CD4-positive, alpha-beta T cell treated with Interferon gamma for 1 hour (primary cell): ENCODE results near the gene SELENOM.

Experiments
- DNase-seq: peaks from one replicate; pipeline ENCODE4 v3.0.0-alpha.2; 2020

SELENOM gene, protein sequence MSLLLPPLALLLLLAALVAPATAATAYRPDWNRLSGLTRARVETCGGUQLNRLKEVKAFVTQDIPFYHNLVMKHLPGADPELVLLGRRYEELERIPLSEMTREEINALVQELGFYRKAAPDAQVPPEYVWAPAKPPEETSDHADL

DNA sequence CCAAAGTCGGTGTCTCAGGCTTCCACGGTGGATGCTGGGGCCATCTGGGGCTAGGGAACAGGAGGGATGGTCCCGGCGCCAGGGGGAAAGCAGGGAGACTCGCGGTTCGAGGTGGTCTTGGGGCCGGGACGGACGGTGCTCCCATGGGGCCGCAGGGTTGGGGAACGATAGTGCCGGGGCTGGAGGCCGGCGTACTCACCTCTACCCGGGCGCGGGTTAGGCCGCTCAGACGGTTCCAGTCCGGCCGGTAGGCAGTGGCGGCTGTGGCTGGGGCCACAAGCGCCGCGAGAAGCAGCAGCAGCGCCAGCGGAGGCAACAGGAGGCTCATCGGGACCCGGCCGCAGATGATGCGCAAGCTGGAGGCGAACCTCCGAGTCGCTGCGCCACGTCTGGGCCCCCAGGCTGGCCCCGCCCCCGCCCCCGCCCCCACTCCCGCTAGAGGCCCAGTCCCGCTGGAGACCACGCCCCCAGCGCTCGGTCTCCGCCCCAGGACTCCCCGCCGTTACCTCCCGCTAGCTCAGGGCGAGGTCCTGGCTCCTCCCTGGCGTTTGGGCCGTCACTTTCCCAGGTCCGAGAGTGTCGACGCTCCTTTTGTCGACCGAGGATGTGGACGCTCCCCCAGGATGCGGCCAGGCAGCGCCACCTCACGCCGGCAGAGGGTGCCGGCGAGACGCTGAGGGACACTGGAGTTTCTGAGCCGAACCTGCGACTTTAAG lies at the start of gene SELENOM:
Gene SELENOM, minus strand, starts transcription at position 391 of the 716 bp plus-strand sequence. Its CDS starts 63 bp downstream, at position 328.
- DNase-seq, result peak; percentile 90

DNA sequence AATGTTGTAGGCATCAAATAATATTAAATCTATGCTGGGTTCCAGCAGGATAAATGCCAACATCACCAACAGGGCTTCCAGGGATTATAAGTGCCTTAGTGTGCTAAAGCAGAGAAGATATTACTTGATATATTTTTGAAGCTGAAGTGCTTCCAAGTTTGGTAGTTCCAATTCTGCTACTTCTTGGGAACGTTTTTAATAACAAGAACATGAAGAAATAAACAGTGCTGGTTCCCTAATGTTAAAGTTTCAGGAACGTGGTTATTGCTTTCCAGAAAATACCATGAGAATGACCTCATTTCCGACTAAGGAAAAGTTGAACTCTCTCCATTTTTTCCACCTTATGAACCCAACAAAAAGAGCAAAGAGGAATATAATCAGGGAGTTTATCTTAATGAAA lies 48.1 kb upstream of the SELENOM start:
- no peak for DNase-seq

DNA sequence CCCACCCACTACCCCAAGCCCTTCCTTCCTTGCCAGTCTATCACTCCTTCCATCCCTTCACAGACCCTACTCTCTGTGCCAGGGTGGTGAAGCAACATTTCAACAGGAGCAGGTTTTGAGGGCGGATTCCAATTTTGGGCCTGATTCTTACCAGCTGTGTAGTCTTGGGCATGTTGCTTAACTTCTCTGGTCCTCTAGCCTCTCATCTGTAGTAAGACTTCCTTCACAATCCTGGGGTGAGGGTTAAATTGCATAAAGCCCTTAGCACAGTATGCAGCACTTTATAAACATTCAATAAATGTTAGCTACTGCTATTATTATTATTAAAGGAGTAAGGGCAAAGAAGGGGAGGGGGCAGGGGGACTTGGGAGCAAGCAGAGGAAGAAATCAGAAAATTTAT lies 47.6 kb upstream of the SELENOM start:
- no peak for DNase-seq

DNA sequence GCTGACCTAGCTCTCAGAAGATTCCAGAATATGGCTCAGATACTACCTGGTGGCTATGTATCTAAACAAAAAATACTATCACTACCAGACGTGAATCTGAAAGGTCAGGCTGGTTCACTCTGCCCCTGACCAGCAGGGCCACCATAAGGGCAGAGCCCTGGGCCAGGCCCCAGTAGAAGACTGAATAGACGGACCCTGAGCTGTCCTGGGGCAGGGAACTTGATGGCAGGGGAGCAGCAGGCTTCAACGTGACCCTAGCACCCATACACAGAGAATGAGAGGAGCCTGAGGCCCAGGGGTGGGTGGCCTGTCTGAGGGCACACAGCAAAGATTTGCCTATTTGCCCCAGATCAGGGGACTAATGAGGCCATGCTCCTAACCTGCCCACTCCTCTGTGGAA lies 46.0 kb upstream of the SELENOM start:
- no peak for DNase-seq

DNA sequence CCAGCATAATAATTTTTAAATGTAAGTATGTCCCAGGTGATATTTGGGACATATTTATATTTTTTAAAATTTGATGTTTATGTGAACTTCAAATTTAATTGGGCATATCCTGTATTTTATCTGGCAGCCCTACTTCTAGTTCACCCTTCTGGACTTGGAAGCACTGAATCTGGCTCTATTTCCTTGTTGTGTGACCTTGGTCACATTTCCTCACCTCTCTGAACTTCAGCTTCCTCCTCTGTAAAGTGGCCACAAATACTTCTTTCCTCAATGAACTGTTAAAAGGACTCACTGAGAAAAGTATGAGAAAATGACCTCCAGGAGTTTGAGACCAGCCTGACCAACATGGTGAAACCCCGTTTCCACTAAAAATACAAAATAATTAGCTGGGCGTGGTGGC lies 44.5 kb upstream of the SELENOM start:
- DNase-seq, result no peak

DNA sequence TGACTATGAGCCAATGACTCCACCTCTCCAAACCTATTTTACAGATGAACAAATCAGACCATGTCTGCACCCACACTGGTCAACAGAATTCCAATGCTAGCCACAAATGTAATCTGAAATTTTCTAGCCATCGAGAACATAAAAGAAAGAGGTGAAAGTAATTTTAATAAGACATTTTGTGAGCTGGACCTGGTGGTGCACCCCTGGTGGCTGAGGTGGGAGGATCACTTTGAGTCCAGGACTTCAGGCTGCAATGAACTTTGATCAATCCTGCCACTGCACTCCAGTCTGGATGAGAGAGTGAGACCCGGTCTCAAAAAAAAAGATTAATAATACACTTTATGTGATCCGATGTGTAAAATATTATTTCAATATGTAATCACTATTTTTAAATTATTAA lies 43.2 kb upstream of the SELENOM start:
- no peak for DNase-seq

DNA sequence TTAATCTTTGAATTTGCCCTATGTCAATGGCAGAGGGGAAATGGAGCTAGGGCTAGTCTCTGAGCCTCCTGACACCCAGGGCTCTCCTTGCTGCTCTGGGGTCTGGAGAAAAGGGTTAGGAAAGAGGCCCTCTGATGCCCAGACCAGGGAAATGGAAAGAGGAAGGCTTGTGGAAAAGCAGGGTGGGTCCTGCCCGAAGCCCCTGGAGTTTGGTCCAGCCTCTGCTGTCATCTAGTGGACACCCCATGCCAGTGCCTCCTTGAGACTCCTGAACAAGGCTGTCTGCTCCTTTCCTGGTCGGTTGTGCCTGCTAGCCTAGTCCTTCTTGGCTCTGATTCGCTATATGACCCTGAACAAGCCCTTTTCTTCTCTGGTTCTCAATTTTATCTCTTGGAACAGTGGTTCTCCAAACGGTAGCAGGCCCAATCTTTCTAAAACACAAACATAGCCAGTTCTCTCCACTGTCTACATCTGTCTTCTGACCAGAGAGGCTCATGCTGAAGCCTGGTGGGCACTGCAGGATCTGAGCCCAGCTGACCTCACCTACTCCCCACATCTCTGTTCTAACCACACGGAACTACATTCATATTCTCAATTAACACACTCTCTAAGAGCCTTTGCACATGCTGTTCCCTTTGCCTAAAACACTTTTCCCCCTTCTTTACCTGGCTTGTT lies 41.7 kb upstream of the SELENOM start:
- DNase-seq, result peak; percentile 23

DNA sequence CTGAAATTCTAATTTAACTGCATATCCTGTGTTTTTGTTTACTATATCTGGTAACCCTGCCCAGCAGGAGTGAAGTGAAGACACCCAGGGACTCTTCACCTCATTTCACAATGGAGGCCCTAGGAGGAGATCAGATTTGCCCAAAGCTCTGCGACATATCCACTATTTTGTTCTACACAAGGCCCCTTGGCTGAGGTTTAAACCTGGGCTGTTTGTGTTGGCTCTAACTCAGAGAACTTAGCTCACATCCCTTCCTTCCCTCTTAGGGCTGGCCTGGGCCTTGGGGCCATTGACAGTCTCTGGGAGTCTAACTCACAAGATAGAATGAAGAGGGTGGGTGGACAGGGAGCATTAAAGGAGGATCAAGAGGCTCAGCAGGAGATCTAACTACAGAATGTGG lies 41.1 kb upstream of the SELENOM start:
- no peak for DNase-seq

DNA sequence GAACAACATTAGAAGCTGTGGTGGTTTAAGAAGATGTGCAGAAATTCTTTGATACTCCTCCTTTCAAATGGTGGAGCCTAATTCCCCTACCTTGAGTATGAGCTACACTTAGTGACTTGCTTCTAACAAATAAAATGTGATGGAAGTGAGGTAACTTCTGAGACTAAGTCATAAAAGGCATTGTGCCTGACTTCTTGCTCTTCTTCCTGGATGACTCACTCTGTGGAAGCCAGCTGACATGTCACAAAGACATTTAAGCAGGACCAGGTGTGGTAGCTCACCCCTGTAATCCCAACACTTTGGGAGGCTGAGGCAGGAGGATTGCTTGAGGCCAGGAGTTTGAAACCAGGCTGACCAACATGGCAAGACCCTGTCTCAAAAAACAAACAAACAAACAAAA lies 36.9 kb upstream of the SELENOM start:
- DNase-seq, result no peak

DNA sequence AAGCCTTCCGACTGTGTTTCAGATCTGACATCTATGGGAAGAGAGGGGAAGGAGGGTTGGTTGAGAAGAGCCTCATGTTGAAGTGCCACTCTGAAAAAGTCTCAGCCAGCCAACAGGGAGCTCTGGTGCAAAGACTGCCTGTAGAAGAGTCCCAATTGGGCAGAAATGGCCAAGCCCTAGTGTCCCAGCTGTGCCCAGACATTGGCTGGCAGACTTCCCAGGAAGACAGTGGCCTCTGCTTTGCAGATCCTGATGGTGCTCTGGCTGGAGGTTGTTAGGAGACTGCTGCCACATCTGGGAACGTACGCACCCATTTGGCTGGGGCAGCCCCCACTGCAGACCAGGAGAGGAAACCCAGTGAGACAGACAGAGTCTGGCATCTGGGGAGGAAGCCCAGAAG lies 36.2 kb upstream of the SELENOM start:
- DNase-seq, result no peak

DNA sequence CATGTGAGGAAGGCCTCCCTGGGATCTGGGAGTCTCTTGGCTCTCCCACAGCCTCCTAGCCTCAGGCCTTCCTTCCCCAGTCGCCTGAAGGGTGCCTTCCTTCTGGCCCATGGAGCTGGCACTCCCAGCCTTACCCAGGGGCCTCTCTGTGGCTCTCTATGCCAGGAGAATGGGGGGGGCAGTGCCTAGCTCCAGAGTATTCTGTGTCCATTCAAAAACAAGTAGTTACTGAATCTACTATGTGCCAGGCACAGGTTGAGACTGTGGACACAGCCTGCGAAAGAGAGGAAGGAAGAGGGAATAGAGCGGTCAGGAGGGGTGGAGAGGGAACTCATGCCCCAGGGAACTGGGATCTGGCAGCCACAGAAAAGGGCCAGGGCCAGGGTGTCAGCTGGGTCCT lies 35.7 kb upstream of the SELENOM start:
- DNase-seq, result no peak

DNA sequence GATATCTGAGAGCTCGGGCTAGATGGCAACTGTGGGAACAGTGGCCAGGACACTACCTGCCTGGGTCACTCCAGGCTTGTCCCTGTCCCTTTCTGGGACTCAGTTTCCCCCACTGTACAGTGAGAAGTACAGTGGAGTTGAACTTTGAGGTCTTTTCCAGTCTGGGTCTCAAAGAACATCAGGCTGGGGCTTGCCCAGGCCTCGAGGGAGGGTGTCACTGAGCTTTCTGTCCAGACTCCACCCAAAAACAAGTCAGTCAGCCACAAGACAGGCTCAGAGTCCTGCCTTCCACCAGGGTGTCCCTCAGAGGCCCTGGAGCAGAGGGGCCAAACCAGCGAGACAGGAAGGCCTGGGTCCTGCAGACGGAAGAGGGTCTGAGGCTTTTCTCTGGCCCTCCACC lies 34.9 kb upstream of the SELENOM start:
- no peak for DNase-seq

DNA sequence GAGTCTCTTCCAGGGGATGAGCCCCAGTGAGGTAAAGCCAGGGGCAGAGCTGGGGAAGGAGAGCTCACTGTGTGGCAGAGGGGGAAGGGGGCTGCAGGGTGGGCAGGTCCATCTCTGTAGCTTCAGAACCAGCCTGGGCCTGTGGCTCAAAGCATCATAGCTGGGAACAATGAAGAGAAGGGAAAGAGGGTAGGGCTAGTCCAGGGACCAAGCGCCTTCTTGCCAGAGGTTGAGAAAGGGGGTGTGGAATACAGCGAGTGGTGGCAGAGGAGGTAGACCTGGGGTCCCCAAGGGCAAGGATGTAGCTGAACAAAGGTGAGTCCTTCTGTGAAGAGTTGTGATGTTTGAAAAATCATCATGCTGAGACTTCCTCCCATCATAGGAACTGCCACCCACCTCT lies 34.2 kb upstream of the SELENOM start:
- DNase-seq, result no peak

DNA sequence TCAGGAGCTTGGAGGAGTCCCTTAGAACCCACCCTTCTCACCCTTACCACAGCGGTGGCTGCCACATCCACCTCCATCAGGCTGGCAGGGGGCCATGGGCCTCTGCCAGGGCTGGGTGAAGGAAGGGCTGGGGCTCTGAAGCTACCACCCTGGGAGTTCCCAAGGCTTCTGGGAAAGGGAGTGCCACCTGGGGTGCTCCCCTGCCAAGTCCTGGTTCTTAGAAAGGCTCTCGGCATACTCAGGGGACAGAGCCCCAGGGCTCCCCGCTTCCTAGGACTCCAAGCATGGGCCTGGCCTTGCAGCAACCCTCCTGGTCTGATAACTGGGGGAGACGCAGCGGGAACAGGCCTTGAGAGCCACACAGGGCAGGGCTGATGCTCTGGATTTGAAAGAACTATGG lies 33.4 kb upstream of the SELENOM start:
- no peak for DNase-seq

DNA sequence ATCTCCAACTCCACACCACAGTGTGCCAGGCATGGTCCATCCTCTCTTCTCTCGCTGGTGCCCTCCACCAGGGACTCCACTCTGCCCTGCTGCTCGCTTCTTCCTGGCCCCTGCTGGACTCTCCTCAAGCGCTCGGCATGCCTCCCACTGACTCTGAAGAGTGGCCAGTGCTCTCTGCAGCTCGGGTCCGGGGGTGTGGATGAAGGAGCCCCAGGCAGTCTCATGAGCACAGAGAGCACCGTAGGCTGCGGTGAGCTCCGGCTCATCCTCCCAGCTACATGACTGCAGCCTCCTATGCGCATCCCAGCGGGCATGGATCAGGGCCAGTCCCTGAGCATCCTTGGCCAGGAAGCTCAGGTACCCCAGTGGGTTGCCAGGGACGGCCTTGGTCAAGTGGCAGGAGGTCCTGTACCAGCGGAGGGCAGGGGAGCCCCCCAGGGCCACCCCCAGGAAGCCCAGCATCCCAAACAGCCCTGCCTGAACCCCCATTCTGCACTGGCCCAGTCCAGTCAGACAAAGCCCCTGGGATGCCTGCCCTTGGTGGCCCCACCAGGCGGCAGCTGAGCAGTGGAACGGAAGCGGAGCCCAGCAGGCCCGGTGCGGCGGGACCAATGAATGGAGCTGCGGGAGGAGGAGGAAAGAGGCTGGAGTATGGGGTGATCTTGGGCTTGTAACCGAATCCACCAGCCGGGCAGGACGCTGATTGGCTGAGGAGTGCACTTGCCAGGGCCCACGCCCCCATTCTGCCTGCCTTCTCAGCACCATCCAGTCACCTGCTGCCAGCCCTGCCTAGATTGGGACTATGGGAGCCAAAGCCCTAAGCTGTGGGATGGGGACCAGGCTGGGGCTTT lies 32.7 kb upstream of the SELENOM start, which contains the start of gene PLA2G3:
Gene PLA2G3, minus strand, starts transcription at position 643 of the 851 bp plus-strand sequence. Its CDS starts 154 bp downstream, at position 489.
- DNase-seq, result no peak

DNA sequence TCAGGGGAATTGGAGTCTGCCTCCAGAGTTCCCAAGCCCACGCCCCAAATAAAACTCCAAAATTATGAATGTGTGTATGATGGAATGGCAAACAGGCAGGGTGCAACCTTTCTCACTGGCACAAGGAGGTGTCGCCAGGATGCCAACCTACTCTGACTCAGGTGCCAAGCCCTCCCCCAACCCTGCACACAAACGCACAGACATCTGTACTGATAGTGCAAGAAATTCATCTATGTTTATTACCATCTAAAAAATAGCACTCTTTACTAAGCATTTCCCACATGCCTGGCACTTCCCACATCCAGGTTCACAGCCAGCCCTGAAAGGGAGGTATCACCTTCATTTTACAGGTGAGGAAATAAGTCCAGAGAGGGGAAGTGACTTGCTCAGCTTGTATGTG lies 31.7 kb upstream of the SELENOM start:
- no peak for DNase-seq

DNA sequence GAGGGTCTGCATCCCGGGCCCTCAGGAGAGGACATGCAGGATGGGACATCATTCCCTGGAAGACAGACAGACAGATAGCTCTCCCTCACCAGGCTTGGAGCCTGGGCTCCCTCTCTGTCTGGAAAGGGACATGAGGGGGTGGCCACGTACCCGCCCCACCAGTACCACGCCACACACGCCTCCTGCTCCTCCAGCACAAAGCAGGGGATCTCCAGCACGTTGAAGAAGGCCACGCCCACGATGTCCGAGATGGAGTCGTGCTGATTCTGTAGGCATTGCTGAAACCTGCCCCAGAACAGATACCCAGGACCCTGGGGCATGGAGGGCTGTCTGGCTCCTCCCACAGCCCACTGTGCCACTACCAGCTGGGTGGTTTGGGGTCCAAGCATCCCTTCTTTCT lies 30.8 kb upstream of the SELENOM start:
- no peak for DNase-seq

DNA sequence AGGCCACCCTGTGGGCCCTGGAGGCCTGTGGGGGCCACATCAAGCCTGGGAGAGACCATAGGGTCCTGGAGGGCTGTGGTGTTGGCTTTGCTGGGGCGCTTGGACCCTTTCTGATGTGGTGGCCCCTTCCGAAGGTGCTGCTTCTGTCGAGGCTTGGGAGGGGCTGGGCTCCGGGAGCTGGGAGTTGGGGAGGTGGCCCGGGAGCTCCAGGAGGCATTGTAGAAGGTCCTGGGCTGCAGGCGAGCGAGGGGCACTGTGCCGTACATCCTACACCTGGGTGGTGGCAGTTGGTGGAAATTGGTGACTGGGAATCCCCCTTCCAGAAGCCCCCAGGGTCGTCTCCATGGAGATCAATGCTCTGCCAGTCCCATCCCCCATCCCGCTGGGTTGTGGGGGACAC lies 30.4 kb upstream of the SELENOM start:
- DNase-seq, result no peak

DNA sequence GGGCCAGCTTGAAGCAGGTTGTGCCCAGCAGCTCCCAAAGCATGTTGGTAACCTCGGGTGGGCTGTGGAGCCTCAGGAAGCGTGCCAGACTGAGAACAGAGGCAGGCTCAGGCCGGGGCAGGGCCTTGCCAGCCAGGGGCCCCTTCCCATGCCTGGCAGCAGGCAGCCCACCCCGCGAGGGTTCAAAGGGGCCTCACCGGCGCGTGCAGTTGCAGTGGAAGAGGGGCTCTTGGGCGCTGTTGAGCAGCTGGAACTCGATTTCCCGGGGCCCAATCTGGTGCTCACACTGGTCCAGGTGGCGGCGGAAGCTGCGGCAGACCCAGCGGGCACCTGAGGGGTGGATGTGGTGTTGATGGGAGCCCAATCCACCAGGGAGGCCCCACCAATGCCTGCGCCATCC lies 29.3 kb upstream of the SELENOM start:
- DNase-seq, result no peak

DNA sequence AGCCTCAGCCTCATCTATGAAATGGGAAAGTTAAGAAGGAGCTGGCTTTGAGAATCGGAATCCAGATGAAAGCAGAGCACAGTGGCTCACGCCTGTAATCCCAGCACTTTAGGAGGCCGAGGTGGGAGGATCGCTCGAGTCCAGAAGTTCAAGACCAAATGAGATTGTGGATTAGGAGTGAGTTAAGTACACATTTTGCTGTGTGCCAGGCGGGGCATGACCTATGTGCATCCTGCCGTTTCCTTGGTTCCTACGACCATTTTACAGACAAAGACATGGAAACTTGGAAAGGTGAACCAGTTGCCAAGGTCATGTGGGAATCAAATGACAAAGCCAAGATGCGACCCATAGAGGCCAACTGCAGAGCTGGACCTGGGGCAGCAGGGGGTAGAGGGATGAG lies 28.8 kb upstream of the SELENOM start:
- no peak for DNase-seq

DNA sequence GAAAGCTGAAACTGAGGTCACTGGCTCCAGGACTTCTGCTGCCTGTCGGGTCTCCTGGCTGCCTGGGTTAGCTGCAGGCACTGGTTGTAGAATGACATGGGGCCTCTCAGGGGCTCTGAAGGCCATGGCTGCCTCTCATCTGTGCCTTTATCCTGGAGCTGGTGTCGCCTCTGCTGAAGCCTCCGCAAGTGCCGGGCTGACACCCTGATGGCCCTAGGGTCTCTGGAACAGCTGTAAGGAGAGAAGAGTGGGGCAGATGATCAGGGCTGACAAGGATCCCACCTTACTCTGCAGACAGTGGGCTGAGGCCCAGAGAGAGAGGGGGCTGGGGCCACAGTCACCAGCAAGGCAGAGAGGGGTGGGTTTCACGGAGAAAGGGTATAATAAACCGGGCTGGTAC lies 28.3 kb upstream of the SELENOM start:
- no peak for DNase-seq

DNA sequence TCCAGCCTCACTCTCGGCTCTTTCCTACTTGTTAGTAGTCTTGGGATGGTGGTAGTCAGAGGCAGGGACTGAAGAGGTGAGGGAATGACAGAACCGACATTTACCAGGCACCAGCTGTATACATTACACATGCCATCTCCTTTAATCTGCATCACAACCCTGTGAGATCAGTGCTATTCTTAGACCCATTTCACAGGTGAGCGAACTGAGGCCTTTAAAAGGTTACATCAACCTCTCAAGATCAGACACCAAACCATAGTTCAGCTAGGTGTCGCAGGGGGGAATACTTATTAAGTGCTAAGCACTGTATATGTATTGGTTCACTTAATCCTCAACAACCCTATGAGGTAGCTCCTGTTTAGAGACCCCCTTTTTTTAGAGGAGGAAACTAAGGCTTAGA lies 27.3 kb upstream of the SELENOM start:
- DNase-seq, result no peak

DNA sequence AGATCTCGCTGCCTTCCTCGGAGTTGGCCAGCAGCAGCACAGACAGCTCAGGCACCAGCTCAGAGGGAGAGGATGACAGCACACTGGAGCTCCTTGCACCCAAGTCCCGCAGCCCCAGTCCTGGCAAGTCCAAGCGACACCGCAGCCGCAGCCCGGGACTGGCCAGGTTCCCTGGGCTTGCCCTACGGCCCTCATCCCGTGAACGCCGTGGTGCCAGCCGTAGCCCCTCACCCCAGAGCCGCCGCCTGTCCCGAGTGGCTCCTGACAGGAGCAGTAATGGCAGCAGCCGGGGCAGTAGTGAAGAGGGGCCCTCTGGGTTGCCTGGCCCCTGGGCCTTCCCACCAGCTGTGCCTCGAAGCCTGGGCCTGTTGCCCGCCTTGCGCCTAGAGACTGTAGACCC lies 26.5 kb upstream of the SELENOM start:
- DNase-seq, result no peak

DNA sequence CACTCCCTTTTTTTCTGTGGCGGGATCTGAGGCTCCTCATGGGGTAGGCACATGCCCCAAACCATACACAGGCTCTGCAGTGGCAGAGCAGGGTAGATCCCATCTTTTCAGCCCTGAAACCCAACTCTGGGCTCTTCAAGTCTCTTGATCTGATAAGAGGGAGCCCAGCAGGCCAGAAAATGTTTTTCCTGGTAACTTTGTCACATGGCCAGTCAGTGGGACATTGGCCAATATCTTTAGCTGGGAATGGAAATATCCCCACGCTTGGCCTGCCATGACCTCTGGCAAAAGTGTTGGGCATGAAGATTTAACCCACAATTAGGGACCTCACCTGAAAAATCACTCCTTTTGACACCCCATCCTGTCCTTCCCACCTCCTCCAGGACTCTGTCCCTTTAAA lies 23.5 kb upstream of the SELENOM start:
- DNase-seq, result no peak
